ENCODE measurements around the gene F2RL3. TPM values are rescaled to one million over a fixed set of nuclear protein-coding genes. Genes with fewer than 3 reads are reported as not detected.
"Not testable (repeated sequence)": the region's sequence is repeated elsewhere in the genome, so short reads cannot be mapped to it uniquely, and the experiment has no call there.

The F2RL3 gene
- total and polyA plus RNA-seq, 7 experiments from 2014 or later: 0.16 to 0.19 TPM; not detected in 5

DNA sequence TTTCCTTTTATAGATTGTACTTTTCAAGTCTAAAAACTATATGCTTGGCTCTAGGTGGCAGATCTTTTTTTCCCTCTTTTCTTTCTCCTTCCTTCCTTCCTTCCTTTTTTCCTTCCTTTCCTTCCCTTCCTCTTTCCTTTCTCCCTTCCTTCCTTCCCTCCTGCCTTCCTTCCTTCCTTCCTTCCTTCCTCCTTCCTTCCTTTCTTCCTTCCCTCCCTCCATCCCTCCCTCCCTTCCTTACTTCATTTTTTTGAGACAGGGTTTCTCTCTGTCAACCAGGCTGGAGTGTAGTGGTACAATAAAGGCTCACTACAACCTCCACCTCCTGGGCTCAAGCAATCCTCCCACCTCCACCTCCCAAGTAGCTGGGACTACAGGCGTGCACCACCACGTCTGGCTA lies 48.1 kb downstream of the F2RL3 start:
- Mint-ChIP-seq H3K9me3 (peaks cover 12 to 47% (median 21%) of the 10 kb centered on the region in 11 donors), H3K36me3 (peaks cover 0 to 14% (median 3%) of the 10 kb centered on the region in 5 donors), H3K4me1 (no peaks in the 10 kb centered on the region), H3K27me3 (peaks cover 0 to 12% (median 5%) of the 10 kb centered on the region in 5 donors), H3K27ac (no peak overlapping the region), H3K4me3 (no peak overlapping the region)
- Histone ChIP-seq H3K9me3 (ENCODE audit: control insufficient read depth in 2 of 3, low read length in 3 of 3) (peaks cover 0 to 15% (median 2%) of the 10 kb centered on the region in 3 experiments), H3K27me3 (ENCODE audit: control insufficient read depth in 2 of 2, insufficient read depth in 2 of 2, low read length in 2 of 2) (no peaks in the 10 kb centered on the region), H3K27ac (ENCODE audit: low read depth, low read length) (no peak overlapping the region), H3K36me3 (ENCODE audit: control insufficient read depth in 2 of 3, insufficient read depth in 3 of 3, low read length in 3 of 3) (no peaks in the 10 kb centered on the region), H3K4me1 (ENCODE audit: control insufficient read depth in 2 of 2, insufficient read depth in 2 of 2, low read length in 2 of 2) (no peaks in the 10 kb centered on the region), H3K4me3 (ENCODE audit: low read length) (no peak overlapping the region)
- ChIA-PET CTCF (no interaction called here), POLR2A (no interaction called here)
- DNase-seq (no peak), ATAC-seq (no peak)
- intact Hi-C loops (cut with micrococcal nuclease): no loop called here

DNA sequence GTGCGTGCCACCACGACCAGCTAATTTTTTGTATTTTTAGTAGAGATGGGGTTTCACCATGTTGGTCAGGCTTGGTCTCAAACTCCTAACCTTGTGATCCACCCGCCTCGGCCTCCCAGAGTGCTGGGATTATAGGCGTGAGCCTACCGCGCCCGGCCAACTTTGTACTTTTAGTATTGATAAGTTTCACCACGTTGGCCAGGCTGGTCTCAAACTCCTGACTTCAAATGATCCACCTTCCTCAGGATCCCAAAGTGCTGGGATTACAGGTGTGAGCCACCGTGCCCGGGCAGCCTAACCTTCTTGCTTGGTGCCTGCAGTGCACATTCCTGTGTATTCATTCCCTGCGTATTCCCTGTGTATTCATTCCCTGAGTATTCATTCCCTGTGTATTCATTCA lies 49.0 kb downstream of the F2RL3 start:
- Mint-ChIP-seq H3K27me3 (peaks cover 0 to 11% (median 5%) of the 10 kb centered on the region in 5 donors), H3K9me3 (peaks cover 12 to 39% (median 21%) of the 10 kb centered on the region in 11 donors), H3K36me3 (peaks cover 0 to 14% (median 3%) of the 10 kb centered on the region in 5 donors)
- POLR2A ChIA-PET; ATAC-seq; H3K4me1 ChIP-seq (ENCODE audit: control insufficient read depth in 2 of 2, insufficient read depth in 2 of 2, low read length in 2 of 2); CTCF ChIA-PET; H3K36me3 ChIP-seq (ENCODE audit: control insufficient read depth in 2 of 3, insufficient read depth in 3 of 3, low read length in 3 of 3); H3K27ac ChIP-seq (ENCODE audit: low read depth, low read length); intact Hi-C loops (cut with micrococcal nuclease); DNase-seq; H3K27me3 ChIP-seq (ENCODE audit: control insufficient read depth in 2 of 2, insufficient read depth in 2 of 2, low read length in 2 of 2); H3K4me3 ChIP-seq (ENCODE audit: low read length); H3K4me3 Mint-ChIP-seq; H3K27ac Mint-ChIP-seq; H3K4me1 Mint-ChIP-seq: not testable (repeated sequence)
- peaks cover 0 to 15% (median 2%) of the 10 kb centered on the region in 3 experiments for H3K9me3 ChIP-seq (ENCODE audit: control insufficient read depth in 2 of 3, low read length in 3 of 3)

DNA sequence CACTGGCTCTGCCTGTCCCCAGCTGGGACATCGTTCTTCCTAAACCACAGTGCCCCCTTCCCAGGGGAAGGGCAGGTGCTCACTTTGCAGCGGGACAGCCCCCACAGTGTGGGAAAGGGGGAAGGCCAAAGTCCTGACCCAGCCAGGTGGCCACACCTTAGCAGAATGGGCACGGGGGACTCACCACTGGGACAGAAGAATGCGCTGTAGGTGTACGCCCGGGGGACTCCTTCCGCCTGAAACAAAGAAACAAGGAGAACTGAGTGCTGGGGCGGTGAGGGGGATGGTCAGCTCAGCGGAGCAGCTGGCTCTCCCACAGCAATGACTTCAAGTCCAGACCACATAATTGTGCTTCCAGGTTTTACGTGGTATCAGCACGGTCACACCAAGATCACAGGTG lies 49.4 kb downstream of the F2RL3 start:
- Histone ChIP-seq H3K4me3 (ENCODE audit: low read length) (no peak overlapping the region), H3K4me1 (ENCODE audit: control insufficient read depth in 2 of 2, insufficient read depth in 2 of 2, low read length in 2 of 2) (no peaks in the 10 kb centered on the region), H3K36me3 (ENCODE audit: control insufficient read depth in 2 of 3, insufficient read depth in 3 of 3, low read length in 3 of 3) (no peaks in the 10 kb centered on the region), H3K27me3 (ENCODE audit: control insufficient read depth in 2 of 2, insufficient read depth in 2 of 2, low read length in 2 of 2) (no peaks in the 10 kb centered on the region), H3K9me3 (ENCODE audit: control insufficient read depth in 2 of 3, low read length in 3 of 3) (peaks cover 0 to 15% (median 2%) of the 10 kb centered on the region in 3 experiments), H3K27ac (ENCODE audit: low read depth, low read length) (no peak overlapping the region)
- peaks cover 0 to 13% (median 3%) of the 10 kb centered on the region in 5 donors for H3K36me3 Mint-ChIP-seq
- H3K27me3 Mint-ChIP-seq: peaks cover 0 to 11% (median 5%) of the 10 kb centered on the region in 5 donors
- H3K4me1 Mint-ChIP-seq: no peaks in the 10 kb centered on the region
- peaks cover 12 to 36% (median 21%) of the 10 kb centered on the region in 11 donors for H3K9me3 Mint-ChIP-seq
- ChIA-PET CTCF (no interaction called here), POLR2A (no interaction called here)
- no peak overlapping the region for H3K4me3 Mint-ChIP-seq
- H3K27ac Mint-ChIP-seq: no peak overlapping the region
- ATAC-seq: no peak
- DNase-seq: no peak
- intact Hi-C loops (cut with micrococcal nuclease): no loop called here

DNA sequence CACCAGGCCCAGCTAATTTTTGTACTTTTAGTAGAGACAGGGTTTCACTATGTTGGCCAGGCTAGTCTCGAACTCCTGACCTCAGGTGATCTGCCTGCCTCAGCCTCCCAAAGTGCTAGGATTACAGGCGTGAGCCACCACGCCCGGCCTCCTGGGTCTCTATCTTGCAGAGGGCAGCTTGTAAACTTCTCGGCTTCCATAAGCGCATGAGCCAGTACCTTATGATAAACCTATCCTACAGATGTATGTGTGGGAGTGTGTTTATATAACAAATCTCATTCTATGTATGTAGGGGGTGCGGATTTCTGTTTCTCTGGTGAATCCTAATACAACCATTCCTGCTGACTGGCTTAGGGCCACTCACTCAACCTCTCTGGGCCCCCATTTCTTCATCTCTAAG lies 51.3 kb downstream of the F2RL3 start:
- H3K36me3 ChIP-seq (ENCODE audit: control insufficient read depth in 2 of 3, insufficient read depth in 3 of 3, low read length in 3 of 3); H3K9me3 ChIP-seq (ENCODE audit: control insufficient read depth in 2 of 3, low read length in 3 of 3); H3K4me3 ChIP-seq (ENCODE audit: low read length); ATAC-seq; POLR2A ChIA-PET; intact Hi-C loops (cut with micrococcal nuclease); H3K4me3 Mint-ChIP-seq; H3K4me1 ChIP-seq (ENCODE audit: control insufficient read depth in 2 of 2, insufficient read depth in 2 of 2, low read length in 2 of 2); DNase-seq; H3K36me3 Mint-ChIP-seq; H3K27ac ChIP-seq (ENCODE audit: low read depth, low read length); H3K27me3 ChIP-seq (ENCODE audit: control insufficient read depth in 2 of 2, insufficient read depth in 2 of 2, low read length in 2 of 2); H3K4me1 Mint-ChIP-seq; H3K27ac Mint-ChIP-seq: not testable (repeated sequence)
- H3K27me3 Mint-ChIP-seq: peaks cover 0 to 11% (median 2%) of the 10 kb centered on the region in 5 donors
- peaks cover 4 to 20% (median 9%) of the 10 kb centered on the region in 11 donors for H3K9me3 Mint-ChIP-seq
- CTCF ChIA-PET: interaction anchor here (0.7 kb wide), 1 partner anchor 73 kb away, joined by 3 read pairs; no protein-coding TSS in a partner anchor

DNA sequence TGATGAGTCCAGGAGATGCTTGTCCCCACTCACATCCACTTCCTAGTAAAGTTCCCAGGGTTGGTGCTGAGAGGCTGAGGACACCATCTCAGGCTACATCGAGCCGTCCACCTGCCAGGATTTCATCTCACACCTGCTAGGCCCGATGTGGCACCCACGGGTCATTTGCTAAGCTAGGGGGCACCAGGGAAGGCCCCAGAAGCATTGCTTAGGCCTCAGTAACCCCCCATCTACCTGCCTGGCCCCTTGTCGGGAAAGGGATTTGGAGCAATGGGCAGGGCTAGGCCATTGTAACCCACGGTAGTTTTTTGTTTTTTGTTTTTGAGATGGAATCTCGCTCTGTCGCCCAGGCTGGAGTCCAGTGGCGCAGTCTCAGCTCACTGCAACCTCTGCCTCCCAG lies 51.8 kb downstream of the F2RL3 start:
- Histone ChIP-seq H3K4me1 (ENCODE audit: control insufficient read depth in 2 of 2, insufficient read depth in 2 of 2, low read length in 2 of 2) (no peaks in the 10 kb centered on the region), H3K36me3 (ENCODE audit: control insufficient read depth in 2 of 3, insufficient read depth in 3 of 3, low read length in 3 of 3) (no peaks in the 10 kb centered on the region), H3K27me3 (ENCODE audit: control insufficient read depth in 2 of 2, insufficient read depth in 2 of 2, low read length in 2 of 2) (no peaks in the 10 kb centered on the region), H3K4me3 (ENCODE audit: low read length) (no peak overlapping the region), H3K9me3 (ENCODE audit: control insufficient read depth in 2 of 3, low read length in 3 of 3) (no peaks in the 10 kb centered on the region), H3K27ac (ENCODE audit: low read depth, low read length) (no peak overlapping the region)
- ChIA-PET POLR2A (no interaction called here), CTCF (no interaction called here)
- Mint-ChIP-seq H3K36me3 (peaks cover 0 to 3% (median 0%) of the 10 kb centered on the region in 5 donors), H3K4me1 (no peaks in the 10 kb centered on the region), H3K27ac (no peak overlapping the region), H3K4me3 (no peak overlapping the region), H3K27me3 (peaks cover 0 to 11% (median 0%) of the 10 kb centered on the region in 5 donors), H3K9me3 (peaks cover 0 to 14% (median 4%) of the 10 kb centered on the region in 11 donors)
- ATAC-seq (no peak), DNase-seq (no peak)
- intact Hi-C loops (cut with micrococcal nuclease): no loop called here

Other genes starting within 250 kb of the F2RL3 start
- gene SMIM7, start 228.9 kb upstream of the F2RL3 start, total RNA-seq: 100 to 1,000 TPM in 2 of 5 experiments, 10 to 100 TPM in 3; 56.9 to 108 (median 78.5) TPM
- gene SMIM7, start 228.9 kb upstream of the F2RL3 start, polyA plus RNA-seq: 10 to 100 TPM; 65.1 to 81.9 TPM
- gene TMEM38A, start 227.9 kb upstream of the F2RL3 start, total RNA-seq: 1 to 10 TPM in 1 of 5 experiments, under 1 TPM in 4; 0.53 to 1.4 (median 0.76) TPM
- under 1 TPM; 0.27 to 0.36 TPM for gene TMEM38A, start 227.9 kb upstream of the F2RL3 start, polyA plus RNA-seq
- gene NWD1, start 169.2 kb upstream of the F2RL3 start, total RNA-seq: not detected
- not detected for gene NWD1, start 169.2 kb upstream of the F2RL3 start, polyA plus RNA-seq
- 100 to 1,000 TPM in 3 of 5 experiments, 10 to 100 TPM in 2; 42.7 to 105 (median 102) TPM for gene SIN3B, start 59.6 kb upstream of the F2RL3 start, total RNA-seq
- gene SIN3B, start 59.6 kb upstream of the F2RL3 start, polyA plus RNA-seq: 1 to 10 TPM; 4.0 to 9.0 TPM
- gene CPAMD8, start 137.8 kb downstream of the F2RL3 start, total RNA-seq: 1 to 10 TPM in 4 of 5 experiments, under 1 TPM in 1; 0.44 to 6.6 (median 3.2) TPM
- under 1 TPM; 0.18 to 0.66 TPM for gene CPAMD8, start 137.8 kb downstream of the F2RL3 start, polyA plus RNA-seq
- gene HAUS8, start 186.5 kb downstream of the F2RL3 start, total RNA-seq: 10 to 100 TPM; 16.7 to 31.5 (median 19.3) TPM
- gene HAUS8, start 186.5 kb downstream of the F2RL3 start, polyA plus RNA-seq: 10 to 100 TPM in 1 of 2 donors, 1 to 10 TPM in 1; 9.4 to 11.5 TPM
- 100 to 1,000 TPM; 154 to 297 (median 205) TPM for gene MYO9B, start 186.8 kb downstream of the F2RL3 start, total RNA-seq
- gene MYO9B, start 186.8 kb downstream of the F2RL3 start, polyA plus RNA-seq: 10 to 100 TPM in 1 of 2 donors, 1 to 10 TPM in 1; 5.6 to 26.2 TPM